Measurements from ENCODE around the gene TMEM30B. TPM values are rescaled to one million over a fixed set of nuclear protein-coding genes. Genes with fewer than 3 reads are reported as not detected.

TMEM30B gene
- total and polyA plus RNA-seq, 8 donors, result 11.2 to 52.2 (median 16.6) TPM

GRCh38 chr14:61227884-61228591 is 53.1 kb downstream of the TMEM30B start:
- no peak for DNase-seq
- Histone ChIP-seq H3K27me3 (no peaks in the 10 kb centered on the region), H3K4me1 (peaks cover 0 to 6% (median 0%) of the 10 kb centered on the region in 4 donors), H3K36me3 (no peaks in the 10 kb centered on the region), H3K9me3 (no peaks in the 10 kb centered on the region), H3K27ac (no peak overlapping the region), H3K4me3 (no peak overlapping the region)
- TF ChIP-seq EP300 (IDR thresholded peaks at IDR 0.05) (no peak), POLR2AphosphoS5 (IDR thresholded peaks at IDR 0.05) (no peak), POLR2A (IDR thresholded peaks at IDR 0.05) (no peak)
- TF ChIP-seq, protein P1, sequence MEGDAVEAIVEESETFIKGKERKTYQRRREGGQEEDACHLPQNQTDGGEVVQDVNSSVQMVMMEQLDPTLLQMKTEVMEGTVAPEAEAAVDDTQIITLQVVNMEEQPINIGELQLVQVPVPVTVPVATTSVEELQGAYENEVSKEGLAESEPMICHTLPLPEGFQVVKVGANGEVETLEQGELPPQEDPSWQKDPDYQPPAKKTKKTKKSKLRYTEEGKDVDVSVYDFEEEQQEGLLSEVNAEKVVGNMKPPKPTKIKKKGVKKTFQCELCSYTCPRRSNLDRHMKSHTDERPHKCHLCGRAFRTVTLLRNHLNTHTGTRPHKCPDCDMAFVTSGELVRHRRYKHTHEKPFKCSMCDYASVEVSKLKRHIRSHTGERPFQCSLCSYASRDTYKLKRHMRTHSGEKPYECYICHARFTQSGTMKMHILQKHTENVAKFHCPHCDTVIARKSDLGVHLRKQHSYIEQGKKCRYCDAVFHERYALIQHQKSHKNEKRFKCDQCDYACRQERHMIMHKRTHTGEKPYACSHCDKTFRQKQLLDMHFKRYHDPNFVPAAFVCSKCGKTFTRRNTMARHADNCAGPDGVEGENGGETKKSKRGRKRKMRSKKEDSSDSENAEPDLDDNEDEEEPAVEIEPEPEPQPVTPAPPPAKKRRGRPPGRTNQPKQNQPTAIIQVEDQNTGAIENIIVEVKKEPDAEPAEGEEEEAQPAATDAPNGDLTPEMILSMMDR (IDR thresholded peaks at IDR 0.05), result no peak
- intact Hi-C loops (cut with DNase I; ENCODE audit: low total_unique reads), result no loop called here
- 58 to 70% (median 64%) methylated on average over 6 of the region's 6 CpGs for WGBS, 5 donors

Other genes starting within 250 kb of the TMEM30B start
- 10 to 100 TPM in 4 of 5 donors, 1 to 10 TPM in 1; 6.1 to 84.0 (median 46.3) TPM for gene PRKCH, start 40.2 kb upstream of the TMEM30B start, total RNA-seq
- 1 to 10 TPM; 5.5 to 7.5 (median 6.1) TPM for gene PRKCH, start 40.2 kb upstream of the TMEM30B start, polyA plus RNA-seq